K562 (cell line): ENCODE measurements around the gene P2RX2. TPM values are rescaled to one million over a fixed set of nuclear protein-coding genes. Genes with fewer than 3 reads are reported as not detected.

Source experiments
- CXXC5 ChIP-seq: fragments of 250-450 bp; sonication (Bioruptor Pico); IDR thresholded peaks from 2 replicates; pipeline ENCODE4 v1.8.0; 2022; ENCODE audit warnings: inconsistent platforms, mild to moderate bottlenecking, moderate library complexity
- FOXK2 ChIP-seq, 2 experiments: fragments of 450-650 bp; IDR thresholded peaks in 1 of 2; conservative IDR thresholded peaks in 1 of 2; 2 replicates each; pipeline ENCODE4 v1.6.1; 2016; ENCODE audit warnings: low read depth in 2 of 2, mild to moderate bottlenecking in 1 of 2
- GABPB1 ChIP-seq: sonication (generic); formaldehyde crosslinking; IDR thresholded peaks from 2 replicates; pipeline ENCODE4 v1.8.0; 2022; ENCODE audit warnings: mild to moderate bottlenecking, missing genetic modification reagents
- MBD2 ChIP-seq: sonication (generic); IDR thresholded peaks from 2 replicates; pipeline ENCODE4 v1.6.1; 2016; ENCODE audit warnings: low read depth, borderline replicate concordance
- SMC3 ChIP-seq: conservative IDR thresholded peaks from 2 replicates; pipeline ENCODE4 v1.6.1; 2011; ENCODE audit warnings: low read depth, low read length, improper control_type of control experiment; ENCODE audit not compliant: insufficient read depth
- SUPT5H ChIP-seq: fragments of 450-650 bp; IDR thresholded peaks from 2 replicates; pipeline ENCODE4 v1.6.1; 2016
- polyA plus RNA-seq, 8 experiments: library from polyadenylated mRNA; depleted of rRNA in 4 of 8; stranded (reverse) in 5 of 8; unstranded in 3 of 8; fragments of >200 nt; fragmentation: Nextera tagmentation in 2 of 8; fragmentation: Illumina TruSeq in 1 of 8; extraction: Ambion mirVana in 2 of 8; extraction: Trizol in 1 of 8; gene quantifications; 2 replicates each; pipeline versions ENCODE4 v1.2.1 to v1.2.3, GENCODE V29; 2011 to 2014; ENCODE audit warnings: inconsistent platforms in 1 of 8, missing spikeins in 1 of 8
- total RNA-seq, 7 experiments: library from RNA; depleted of rRNA in 6 of 7; stranded (reverse); fragments of >200 nt in 6 of 7; fragmentation: Illumina TruSeq in 2 of 7; extraction: Trizol in 2 of 7; gene quantifications; 2 replicates each; pipeline versions ENCODE4 v1.2.1 to v1.2.3, GENCODE V29; 2011 to 2021; ENCODE audit warnings: low replicate concordance in 1 of 7
- TF ChIP-seq, protein P1 (sequence below): sonication (generic); formaldehyde crosslinking; IDR thresholded peaks from 2 replicates; pipeline ENCODE4 v1.8.0; 2022; ENCODE audit warnings: missing genetic modification reagents, mild to moderate bottlenecking, moderate library complexity, borderline replicate concordance
- TF ChIP-seq, protein P2 (sequence below): fragments of 450-650 bp; IDR thresholded peaks from 2 replicates; pipeline ENCODE4 v1.6.1; 2014; ENCODE audit warnings: low read depth, mild to moderate bottlenecking, moderate library complexity, borderline replicate concordance
- TF ChIP-seq, protein P3 (sequence below): IDR thresholded peaks from 2 replicates; pipeline ENCODE4 v1.6.1; 2012; ENCODE audit warnings: low read depth, low read length, improper control_type of control experiment, borderline replicate concordance
- TF ChIP-seq, protein P4 (sequence below): sonication (generic); formaldehyde crosslinking; IDR thresholded peaks from 2 replicates; pipeline ENCODE4 v1.8.0; 2023; ENCODE audit warnings: mild to moderate bottlenecking, missing genetic modification reagents
- TF ChIP-seq, protein P5 (sequence below), 3 experiments: IDR thresholded peaks in 2 of 3; conservative IDR thresholded peaks in 1 of 3; 2 replicates each; pipeline ENCODE4 v1.5.1; 2011 to 2012; ENCODE audit warnings: low read length in 3 of 3, mild to moderate bottlenecking in 3 of 3, control low read depth in 2 of 3, improper control_type of control experiment in 1 of 3, inconsistent platforms in 1 of 3, low read depth in 1 of 3, mixed read lengths in 1 of 3, moderate library complexity in 1 of 3; ENCODE audit not compliant: insufficient read depth in 2 of 3
- TF ChIP-seq, protein P6 (sequence below): sonication (generic); formaldehyde crosslinking; IDR thresholded peaks from 2 replicates; pipeline ENCODE4 v1.8.1; 2023; ENCODE audit warnings: mild to moderate bottlenecking, missing genetic modification reagents, moderate library complexity

P2RX2 gene
- total and polyA plus RNA-seq, 9 of the 15 experiments (the other 6 are each of a cell fraction or from before 2014, with no cell fraction given), result not detected

DNA sequence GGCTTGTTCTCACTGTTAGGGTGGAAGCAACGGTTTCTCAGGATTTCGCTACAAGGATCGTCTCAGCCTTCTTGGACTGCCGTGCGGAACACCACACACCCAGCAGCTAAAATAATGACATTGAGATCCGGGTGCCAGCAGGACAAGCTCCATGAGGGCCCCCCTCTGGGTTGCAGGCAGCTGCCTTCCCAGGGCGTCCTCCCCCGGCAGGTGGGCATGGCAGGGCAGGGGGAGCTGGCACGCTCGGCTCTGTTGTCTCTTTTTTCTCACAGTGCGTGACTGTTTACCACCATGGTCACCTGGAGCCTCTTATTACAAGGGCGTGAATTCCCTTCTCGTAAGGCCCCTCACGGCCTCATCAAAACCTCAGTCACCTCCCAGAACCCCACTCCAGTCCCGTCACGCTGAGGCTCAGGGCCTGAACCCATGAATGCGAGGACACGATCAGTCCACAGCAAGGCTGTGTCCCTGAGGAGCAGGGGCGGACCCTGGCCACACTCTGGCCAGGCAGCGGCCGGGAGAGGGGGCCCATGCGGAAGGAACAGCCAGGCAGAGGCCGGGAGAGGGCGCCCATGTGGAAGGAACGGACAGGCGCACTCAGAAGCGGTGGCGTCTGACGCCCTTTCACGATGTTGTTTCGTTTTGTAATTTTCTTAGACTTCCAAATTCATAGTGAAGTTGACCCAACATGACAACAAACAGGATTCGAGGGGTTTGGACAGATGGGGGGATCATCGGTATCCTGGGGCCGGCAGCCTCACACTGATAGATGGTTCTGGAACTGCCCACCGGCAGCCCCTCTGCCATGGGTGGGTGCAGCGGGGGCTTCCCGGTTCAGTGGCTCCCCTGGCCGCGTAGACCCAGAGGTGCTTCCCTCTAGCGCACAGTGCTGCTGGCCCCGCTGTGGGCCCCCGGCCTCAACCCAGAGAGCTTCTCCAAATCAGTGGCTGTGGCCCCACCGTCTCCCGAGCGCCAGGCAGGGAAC lies 18.2 kb upstream of the P2RX2 start (continued):
- TF ChIP-seq, protein P1, sequence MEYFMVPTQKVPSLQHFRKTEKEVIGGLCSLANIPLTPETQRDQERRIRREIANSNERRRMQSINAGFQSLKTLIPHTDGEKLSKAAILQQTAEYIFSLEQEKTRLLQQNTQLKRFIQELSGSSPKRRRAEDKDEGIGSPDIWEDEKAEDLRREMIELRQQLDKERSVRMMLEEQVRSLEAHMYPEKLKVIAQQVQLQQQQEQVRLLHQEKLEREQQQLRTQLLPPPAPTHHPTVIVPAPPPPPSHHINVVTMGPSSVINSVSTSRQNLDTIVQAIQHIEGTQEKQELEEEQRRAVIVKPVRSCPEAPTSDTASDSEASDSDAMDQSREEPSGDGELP, result peak; percentile 71
- TF ChIP-seq, protein P2, sequence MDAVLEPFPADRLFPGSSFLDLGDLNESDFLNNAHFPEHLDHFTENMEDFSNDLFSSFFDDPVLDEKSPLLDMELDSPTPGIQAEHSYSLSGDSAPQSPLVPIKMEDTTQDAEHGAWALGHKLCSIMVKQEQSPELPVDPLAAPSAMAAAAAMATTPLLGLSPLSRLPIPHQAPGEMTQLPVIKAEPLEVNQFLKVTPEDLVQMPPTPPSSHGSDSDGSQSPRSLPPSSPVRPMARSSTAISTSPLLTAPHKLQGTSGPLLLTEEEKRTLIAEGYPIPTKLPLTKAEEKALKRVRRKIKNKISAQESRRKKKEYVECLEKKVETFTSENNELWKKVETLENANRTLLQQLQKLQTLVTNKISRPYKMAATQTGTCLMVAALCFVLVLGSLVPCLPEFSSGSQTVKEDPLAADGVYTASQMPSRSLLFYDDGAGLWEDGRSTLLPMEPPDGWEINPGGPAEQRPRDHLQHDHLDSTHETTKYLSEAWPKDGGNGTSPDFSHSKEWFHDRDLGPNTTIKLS, result peak; percentile 22; the same call in 1 of the 2 replicates
- TF ChIP-seq SMC3 (peak; percentile 42; the same call in 1 of the 2 replicates), MBD2 (0 out of 2 replicates have a peak, but pooled peaks have one; percentile 14), SUPT5H (no peak), CXXC5 (CRISPR knock-in tag) (peak; percentile 49), GABPB1 (CRISPR knock-in tag) (0 out of 2 replicates have a peak, but pooled peaks have one; percentile 21), FOXK2 (conservative IDR thresholded peaks at IDR 0.05 in 1 of 2, IDR thresholded peaks at IDR 0.05 in 1 of 2; ENCODE audit: low read depth in 2 of 2) (peak in 1 of 2 experiments; percentile 37; a peak in 1 of 4 replicates)
- TF ChIP-seq, protein P3, sequence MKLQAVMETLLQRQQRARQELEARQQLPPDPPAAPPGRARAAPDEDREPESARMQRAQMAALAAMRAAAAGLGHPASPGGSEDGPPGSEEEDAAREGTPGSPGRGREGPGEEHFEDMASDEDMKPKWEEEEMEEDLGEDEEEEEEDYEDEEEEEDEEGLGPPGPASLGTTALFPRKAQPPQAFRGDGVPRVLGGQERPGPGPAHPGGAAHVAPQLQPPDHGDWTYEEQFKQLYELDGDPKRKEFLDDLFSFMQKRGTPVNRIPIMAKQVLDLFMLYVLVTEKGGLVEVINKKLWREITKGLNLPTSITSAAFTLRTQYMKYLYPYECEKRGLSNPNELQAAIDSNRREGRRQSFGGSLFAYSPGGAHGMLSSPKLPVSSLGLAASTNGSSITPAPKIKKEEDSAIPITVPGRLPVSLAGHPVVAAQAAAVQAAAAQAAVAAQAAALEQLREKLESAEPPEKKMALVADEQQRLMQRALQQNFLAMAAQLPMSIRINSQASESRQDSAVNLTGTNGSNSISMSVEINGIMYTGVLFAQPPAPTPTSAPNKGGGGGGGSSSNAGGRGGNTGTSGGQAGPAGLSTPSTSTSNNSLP, result no peak
- TF ChIP-seq, protein P4, sequence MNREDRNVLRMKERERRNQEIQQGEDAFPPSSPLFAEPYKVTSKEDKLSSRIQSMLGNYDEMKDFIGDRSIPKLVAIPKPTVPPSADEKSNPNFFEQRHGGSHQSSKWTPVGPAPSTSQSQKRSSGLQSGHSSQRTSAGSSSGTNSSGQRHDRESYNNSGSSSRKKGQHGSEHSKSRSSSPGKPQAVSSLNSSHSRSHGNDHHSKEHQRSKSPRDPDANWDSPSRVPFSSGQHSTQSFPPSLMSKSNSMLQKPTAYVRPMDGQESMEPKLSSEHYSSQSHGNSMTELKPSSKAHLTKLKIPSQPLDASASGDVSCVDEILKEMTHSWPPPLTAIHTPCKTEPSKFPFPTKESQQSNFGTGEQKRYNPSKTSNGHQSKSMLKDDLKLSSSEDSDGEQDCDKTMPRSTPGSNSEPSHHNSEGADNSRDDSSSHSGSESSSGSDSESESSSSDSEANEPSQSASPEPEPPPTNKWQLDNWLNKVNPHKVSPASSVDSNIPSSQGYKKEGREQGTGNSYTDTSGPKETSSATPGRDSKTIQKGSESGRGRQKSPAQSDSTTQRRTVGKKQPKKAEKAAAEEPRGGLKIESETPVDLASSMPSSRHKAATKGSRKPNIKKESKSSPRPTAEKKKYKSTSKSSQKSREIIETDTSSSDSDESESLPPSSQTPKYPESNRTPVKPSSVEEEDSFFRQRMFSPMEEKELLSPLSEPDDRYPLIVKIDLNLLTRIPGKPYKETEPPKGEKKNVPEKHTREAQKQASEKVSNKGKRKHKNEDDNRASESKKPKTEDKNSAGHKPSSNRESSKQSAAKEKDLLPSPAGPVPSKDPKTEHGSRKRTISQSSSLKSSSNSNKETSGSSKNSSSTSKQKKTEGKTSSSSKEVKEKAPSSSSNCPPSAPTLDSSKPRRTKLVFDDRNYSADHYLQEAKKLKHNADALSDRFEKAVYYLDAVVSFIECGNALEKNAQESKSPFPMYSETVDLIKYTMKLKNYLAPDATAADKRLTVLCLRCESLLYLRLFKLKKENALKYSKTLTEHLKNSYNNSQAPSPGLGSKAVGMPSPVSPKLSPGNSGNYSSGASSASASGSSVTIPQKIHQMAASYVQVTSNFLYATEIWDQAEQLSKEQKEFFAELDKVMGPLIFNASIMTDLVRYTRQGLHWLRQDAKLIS (CRISPR knock-in tag), result no peak
- TF ChIP-seq, protein P5, sequence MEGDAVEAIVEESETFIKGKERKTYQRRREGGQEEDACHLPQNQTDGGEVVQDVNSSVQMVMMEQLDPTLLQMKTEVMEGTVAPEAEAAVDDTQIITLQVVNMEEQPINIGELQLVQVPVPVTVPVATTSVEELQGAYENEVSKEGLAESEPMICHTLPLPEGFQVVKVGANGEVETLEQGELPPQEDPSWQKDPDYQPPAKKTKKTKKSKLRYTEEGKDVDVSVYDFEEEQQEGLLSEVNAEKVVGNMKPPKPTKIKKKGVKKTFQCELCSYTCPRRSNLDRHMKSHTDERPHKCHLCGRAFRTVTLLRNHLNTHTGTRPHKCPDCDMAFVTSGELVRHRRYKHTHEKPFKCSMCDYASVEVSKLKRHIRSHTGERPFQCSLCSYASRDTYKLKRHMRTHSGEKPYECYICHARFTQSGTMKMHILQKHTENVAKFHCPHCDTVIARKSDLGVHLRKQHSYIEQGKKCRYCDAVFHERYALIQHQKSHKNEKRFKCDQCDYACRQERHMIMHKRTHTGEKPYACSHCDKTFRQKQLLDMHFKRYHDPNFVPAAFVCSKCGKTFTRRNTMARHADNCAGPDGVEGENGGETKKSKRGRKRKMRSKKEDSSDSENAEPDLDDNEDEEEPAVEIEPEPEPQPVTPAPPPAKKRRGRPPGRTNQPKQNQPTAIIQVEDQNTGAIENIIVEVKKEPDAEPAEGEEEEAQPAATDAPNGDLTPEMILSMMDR (IDR thresholded peaks at IDR 0.05 in 2 of 3, conservative IDR thresholded peaks at IDR 0.05 in 1 of 3; ENCODE audit: insufficient read depth in 2 of 3, low read depth in 1 of 3, low read length in 3 of 3), result peak; percentile 85 to 98 (median 90)
- TF ChIP-seq, protein P6, sequence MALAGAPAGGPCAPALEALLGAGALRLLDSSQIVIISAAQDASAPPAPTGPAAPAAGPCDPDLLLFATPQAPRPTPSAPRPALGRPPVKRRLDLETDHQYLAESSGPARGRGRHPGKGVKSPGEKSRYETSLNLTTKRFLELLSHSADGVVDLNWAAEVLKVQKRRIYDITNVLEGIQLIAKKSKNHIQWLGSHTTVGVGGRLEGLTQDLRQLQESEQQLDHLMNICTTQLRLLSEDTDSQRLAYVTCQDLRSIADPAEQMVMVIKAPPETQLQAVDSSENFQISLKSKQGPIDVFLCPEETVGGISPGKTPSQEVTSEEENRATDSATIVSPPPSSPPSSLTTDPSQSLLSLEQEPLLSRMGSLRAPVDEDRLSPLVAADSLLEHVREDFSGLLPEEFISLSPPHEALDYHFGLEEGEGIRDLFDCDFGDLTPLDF (CRISPR knock-in tag), result 0 out of 2 replicates have a peak, but pooled peaks have one; percentile 47
